ENCODE results near the gene ARHGAP4. TPM values are rescaled to one million over a fixed set of nuclear protein-coding genes. Genes with fewer than 3 reads are reported as not detected.
A peak's percentile ranks its signal among the peaks of the same experiment; 100 is the strongest.

Gene ARHGAP4
- total RNA-seq, 3 donors from 2014 or later: 96.7 to 128 (median 108) TPM

GRCh38 chrX:153920546-153920945 is 5.5 kb downstream of the ARHGAP4 start:
- DNase-seq (no peak), ATAC-seq (no peak)
- H3K9me3 Mint-ChIP-seq: no peaks in the 10 kb centered on the region
- no peaks in the 10 kb centered on the region for H3K36me3 Mint-ChIP-seq (ENCODE audit: insufficient read depth)
- no peak overlapping the region for H3K4me3 Mint-ChIP-seq
- H3K27me3 Mint-ChIP-seq (ENCODE audit: low read depth): no peaks in the 10 kb centered on the region
- peaks cover 27% of the 10 kb centered on the region for H3K4me1 Mint-ChIP-seq (ENCODE audit: low read depth)

- Mint-ChIP-seq H3K9me3 (no peaks in the 10 kb centered on the region), H3K4me1 (ENCODE audit: low read depth) (peaks cover 22% of the 10 kb centered on the region), H3K4me3 (no peak overlapping the region), H3K27me3 (ENCODE audit: low read depth) (no peaks in the 10 kb centered on the region), H3K36me3 (ENCODE audit: insufficient read depth) (no peaks in the 10 kb centered on the region)
- DNase-seq (no peak), ATAC-seq (no peak)
These were observed 6.8 kb downstream of the ARHGAP4 start for GRCh38 chrX:153919281-153919680.

- Mint-ChIP-seq H3K9me3 (no peaks in the 10 kb centered on the region), H3K4me1 (ENCODE audit: low read depth) (peaks cover 12% of the 10 kb centered on the region), H3K4me3 (no peak overlapping the region), H3K27me3 (ENCODE audit: low read depth) (no peaks in the 10 kb centered on the region), H3K36me3 (ENCODE audit: insufficient read depth) (peaks cover 2% of the 10 kb centered on the region)
- no peak for DNase-seq
- no peak for ATAC-seq
These were observed 8.2 kb downstream of the ARHGAP4 start for GRCh38 chrX:153917869-153918268.

DNA sequence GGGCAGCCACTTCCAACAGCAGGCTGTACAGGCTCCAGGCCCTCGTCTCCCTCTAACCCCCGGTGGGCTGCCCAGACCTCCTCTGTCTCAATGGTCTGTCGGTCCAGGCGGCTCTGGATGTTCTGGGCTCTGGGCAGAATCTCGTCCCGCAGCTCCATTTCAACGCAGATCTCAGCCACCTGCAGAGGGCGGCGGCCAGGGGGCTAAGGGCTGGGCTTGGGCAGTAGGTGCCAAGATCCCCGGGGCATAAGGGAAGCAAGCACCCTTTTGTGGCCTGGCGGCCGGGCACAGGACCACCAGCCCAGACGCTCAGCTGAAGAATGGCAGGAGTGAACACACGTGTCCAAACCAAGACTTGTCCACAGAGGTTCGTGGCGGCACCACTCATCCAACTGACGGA is 12.4 kb downstream of the ARHGAP4 start:
- Mint-ChIP-seq H3K9me3 (no peaks in the 10 kb centered on the region), H3K36me3 (ENCODE audit: insufficient read depth) (peaks cover 7% of the 10 kb centered on the region), H3K4me3 (no peak overlapping the region), H3K4me1 (ENCODE audit: low read depth) (peaks cover 5% of the 10 kb centered on the region), H3K27me3 (ENCODE audit: low read depth) (no peaks in the 10 kb centered on the region)
- DNase-seq: no peak
- no peak for ATAC-seq

- ATAC-seq: no peak
- no peaks in the 10 kb centered on the region for H3K27me3 Mint-ChIP-seq (ENCODE audit: low read depth)
These were observed 12.9 kb downstream of the ARHGAP4 start for GRCh38 chrX:153913211-153913610.

GRCh38 chrX:153911798-153912197 is 14.3 kb downstream of the ARHGAP4 start:
- Mint-ChIP-seq H3K4me1 (ENCODE audit: low read depth) (peaks cover 5% of the 10 kb centered on the region), H3K4me3 (no peak overlapping the region), H3K36me3 (ENCODE audit: insufficient read depth) (peaks cover 7% of the 10 kb centered on the region), H3K27me3 (ENCODE audit: low read depth) (no peaks in the 10 kb centered on the region), H3K9me3 (no peaks in the 10 kb centered on the region)
- DNase-seq (no peak), ATAC-seq (no peak)

More at GRCh38 chrX:153913211-153913610, 12.9 kb downstream of the ARHGAP4 start:
- no peak for DNase-seq
- Mint-ChIP-seq H3K9me3 (no peaks in the 10 kb centered on the region), H3K36me3 (ENCODE audit: insufficient read depth) (peaks cover 7% of the 10 kb centered on the region), H3K4me3 (no peak overlapping the region), H3K4me1 (ENCODE audit: low read depth) (peaks cover 5% of the 10 kb centered on the region)

GRCh38 chrX:153910446-153910845 is 15.6 kb downstream of the ARHGAP4 start:
- no peak for DNase-seq
- no peak for ATAC-seq
- Mint-ChIP-seq H3K36me3 (ENCODE audit: insufficient read depth) (peaks cover 7% of the 10 kb centered on the region), H3K27me3 (ENCODE audit: low read depth) (no peaks in the 10 kb centered on the region), H3K4me1 (ENCODE audit: low read depth) (peaks cover 10% of the 10 kb centered on the region), H3K4me3 (no peak overlapping the region), H3K9me3 (no peaks in the 10 kb centered on the region)

DNA sequence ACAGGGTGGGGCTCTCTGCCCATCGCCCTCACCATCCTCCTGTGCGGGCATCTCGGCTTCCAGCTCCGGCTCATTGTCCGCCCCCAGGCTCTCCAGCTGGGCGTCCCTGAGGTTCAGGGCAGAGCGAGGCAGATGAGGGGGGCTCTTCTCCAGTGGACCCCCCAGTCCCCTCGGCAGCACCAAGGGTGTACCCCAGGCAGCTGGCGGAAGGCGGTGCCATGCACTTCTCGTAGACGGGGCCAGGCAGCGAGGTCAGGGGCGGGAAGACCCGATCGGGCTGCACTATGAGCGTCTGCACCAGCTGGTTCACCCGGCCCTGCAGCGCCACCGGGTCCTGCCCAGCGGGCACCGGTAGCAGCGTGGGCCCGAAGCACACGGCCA is 16.1 kb downstream of the ARHGAP4 start:
- H3K9me3 Mint-ChIP-seq: no peaks in the 10 kb centered on the region
- no peaks in the 10 kb centered on the region for H3K27me3 Mint-ChIP-seq (ENCODE audit: low read depth)
- ATAC-seq: no peak
- peaks cover 10% of the 10 kb centered on the region for H3K4me1 Mint-ChIP-seq (ENCODE audit: low read depth)
- H3K36me3 Mint-ChIP-seq (ENCODE audit: insufficient read depth): peaks cover 7% of the 10 kb centered on the region
- DNase-seq: no peak
- H3K4me3 Mint-ChIP-seq: no peak overlapping the region

DNA sequence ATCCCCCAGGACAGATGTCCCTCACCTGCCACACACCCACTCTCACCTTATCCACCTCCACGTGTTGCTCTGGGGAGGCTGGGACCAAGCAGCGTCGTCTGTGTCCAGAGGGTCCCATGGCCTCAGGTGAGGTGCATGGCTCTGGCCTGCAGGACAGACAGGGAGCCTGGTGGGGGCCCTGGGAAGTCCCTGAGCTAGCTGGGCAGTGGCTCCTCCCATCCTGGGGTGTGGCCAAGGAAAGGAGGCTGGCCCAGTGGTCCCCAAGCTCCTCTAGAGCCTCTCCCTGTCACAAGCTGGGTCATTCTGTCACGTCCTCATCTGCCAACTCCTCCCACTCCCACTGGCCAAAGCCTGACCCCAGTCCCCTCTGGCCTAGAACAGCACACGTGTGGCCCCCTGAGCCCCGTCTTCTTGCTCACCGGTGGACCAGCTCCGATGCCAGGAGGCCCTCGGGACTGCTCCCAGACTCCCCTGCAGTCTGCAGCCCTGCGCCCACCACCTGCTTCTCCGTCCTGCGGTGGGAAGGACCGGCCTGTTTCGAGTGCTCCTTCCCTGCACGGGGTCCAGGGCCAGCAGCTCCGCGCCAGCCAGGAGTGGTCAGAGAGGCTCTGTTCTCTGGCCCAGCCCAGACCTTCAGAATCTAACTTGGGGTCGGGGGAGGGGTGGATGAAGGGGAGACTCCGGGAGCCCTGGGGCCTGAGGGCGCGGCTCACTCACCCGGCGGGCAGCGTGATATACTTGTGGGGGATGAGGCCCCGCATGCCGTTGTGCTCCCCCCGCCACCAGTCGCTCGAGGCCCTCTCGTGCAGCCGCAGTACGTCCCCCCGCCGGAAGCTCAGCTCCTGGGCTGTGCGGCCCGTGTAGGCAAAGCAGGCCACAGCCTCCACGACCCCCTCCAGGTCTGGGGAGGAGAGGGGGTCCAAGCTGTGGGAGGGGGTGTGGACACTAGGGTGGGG is 16.8 kb downstream of the ARHGAP4 start:
- no peak for ATAC-seq

GRCh38 chrX:153908219-153908860 is 17.7 kb downstream of the ARHGAP4 start:
- Mint-ChIP-seq H3K27me3 (ENCODE audit: low read depth) (no peaks in the 10 kb centered on the region), H3K4me1 (ENCODE audit: low read depth) (peaks cover 21% of the 10 kb centered on the region), H3K9me3 (no peaks in the 10 kb centered on the region), H3K4me3 (no peak overlapping the region), H3K36me3 (ENCODE audit: insufficient read depth) (peaks cover 5% of the 10 kb centered on the region)
- ATAC-seq (no peak), DNase-seq (no peak)

More for the DNA sequence above, 16.8 kb downstream of the ARHGAP4 start:
- no peak for DNase-seq
- H3K36me3 Mint-ChIP-seq (ENCODE audit: insufficient read depth): peaks cover 7% of the 10 kb centered on the region
- no peaks in the 10 kb centered on the region for H3K9me3 Mint-ChIP-seq
- no peak overlapping the region for H3K4me3 Mint-ChIP-seq
- no peaks in the 10 kb centered on the region for H3K27me3 Mint-ChIP-seq (ENCODE audit: low read depth)
- H3K4me1 Mint-ChIP-seq (ENCODE audit: low read depth): peaks cover 12% of the 10 kb centered on the region

DNA sequence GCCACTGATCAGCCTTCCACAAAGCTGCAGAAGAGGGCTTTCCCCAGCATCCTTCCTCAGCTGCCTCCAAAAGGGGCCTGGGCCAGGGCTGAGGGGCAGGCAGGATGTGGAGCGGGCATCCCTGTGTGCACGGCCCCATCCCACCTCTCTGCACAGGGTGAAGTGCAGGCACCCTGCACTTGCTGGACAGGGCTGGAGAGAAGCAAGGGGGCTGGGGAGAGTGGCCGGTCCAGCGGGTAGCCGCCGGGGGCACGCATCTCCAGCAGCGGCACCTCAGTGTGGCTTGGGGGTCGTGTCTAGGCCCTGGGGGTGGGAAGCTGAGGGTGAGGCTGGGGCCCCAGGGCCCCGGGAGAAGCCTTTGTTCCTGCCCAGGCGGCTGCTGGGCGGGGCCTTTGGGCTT is 18.6 kb downstream of the ARHGAP4 start:
- Mint-ChIP-seq H3K4me3 (no peak overlapping the region), H3K27me3 (ENCODE audit: low read depth) (no peaks in the 10 kb centered on the region), H3K9me3 (no peaks in the 10 kb centered on the region), H3K36me3 (ENCODE audit: insufficient read depth) (peaks cover 5% of the 10 kb centered on the region), H3K4me1 (ENCODE audit: low read depth) (peaks cover 28% of the 10 kb centered on the region)
- DNase-seq (no peak), ATAC-seq (no peak)

DNA sequence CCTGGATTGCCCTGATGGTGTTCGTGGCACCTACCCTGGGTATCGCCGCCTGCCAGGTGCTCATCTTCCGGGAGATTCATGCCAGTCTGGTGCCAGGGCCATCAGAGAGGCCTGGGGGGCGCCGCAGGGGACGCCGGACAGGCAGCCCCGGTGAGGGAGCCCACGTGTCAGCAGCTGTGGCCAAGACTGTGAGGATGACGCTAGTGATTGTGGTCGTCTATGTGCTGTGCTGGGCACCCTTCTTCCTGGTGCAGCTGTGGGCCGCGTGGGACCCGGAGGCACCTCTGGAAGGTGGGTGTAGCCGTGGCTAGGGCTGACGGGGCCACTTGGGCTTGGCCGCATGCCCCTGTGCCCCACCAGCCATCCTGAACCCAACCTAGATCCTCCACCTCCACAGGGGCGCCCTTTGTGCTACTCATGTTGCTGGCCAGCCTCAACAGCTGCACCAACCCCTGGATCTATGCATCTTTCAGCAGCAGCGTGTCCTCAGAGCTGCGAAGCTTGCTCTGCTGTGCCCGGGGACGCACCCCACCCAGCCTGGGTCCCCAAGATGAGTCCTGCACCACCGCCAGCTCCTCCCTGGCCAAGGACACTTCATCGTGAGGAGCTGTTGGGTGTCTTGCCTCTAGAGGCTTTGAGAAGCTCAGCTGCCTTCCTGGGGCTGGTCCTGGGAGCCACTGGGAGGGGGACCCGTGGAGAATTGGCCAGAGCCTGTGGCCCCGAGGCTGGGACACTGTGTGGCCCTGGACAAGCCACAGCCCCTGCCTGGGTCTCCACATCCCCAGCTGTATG is 19.7 kb downstream of the ARHGAP4 start:
- no peaks in the 10 kb centered on the region for H3K36me3 Mint-ChIP-seq (ENCODE audit: insufficient read depth)
- no peak for DNase-seq

DNA sequence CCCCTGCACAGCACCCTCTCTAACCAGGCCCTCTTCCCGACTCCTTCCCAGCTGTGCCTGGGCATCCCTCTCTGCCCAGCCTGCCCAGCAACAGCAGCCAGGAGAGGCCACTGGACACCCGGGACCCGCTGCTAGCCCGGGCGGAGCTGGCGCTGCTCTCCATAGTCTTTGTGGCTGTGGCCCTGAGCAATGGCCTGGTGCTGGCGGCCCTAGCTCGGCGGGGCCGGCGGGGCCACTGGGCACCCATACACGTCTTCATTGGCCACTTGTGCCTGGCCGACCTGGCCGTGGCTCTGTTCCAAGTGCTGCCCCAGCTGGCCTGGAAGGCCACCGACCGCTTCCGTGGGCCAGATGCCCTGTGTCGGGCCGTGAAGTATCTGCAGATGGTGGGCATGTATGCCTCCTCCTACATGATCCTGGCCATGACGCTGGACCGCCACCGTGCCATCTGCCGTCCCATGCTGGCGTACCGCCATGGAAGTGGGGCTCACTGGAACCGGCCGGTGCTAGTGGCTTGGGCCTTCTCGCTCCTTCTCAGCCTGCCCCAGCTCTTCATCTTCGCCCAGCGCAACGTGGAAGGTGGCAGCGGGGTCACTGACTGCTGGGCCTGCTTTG is 20.5 kb downstream of the ARHGAP4 start:
- ATAC-seq: no peak
- peaks cover 36% of the 10 kb centered on the region for H3K4me1 Mint-ChIP-seq (ENCODE audit: low read depth)
- no peak overlapping the region for H3K4me3 Mint-ChIP-seq
- H3K27me3 Mint-ChIP-seq (ENCODE audit: low read depth): no peaks in the 10 kb centered on the region
- H3K36me3 Mint-ChIP-seq (ENCODE audit: insufficient read depth): no peaks in the 10 kb centered on the region
- H3K9me3 Mint-ChIP-seq: no peaks in the 10 kb centered on the region
- DNase-seq: no peak

More for the DNA sequence above, 19.7 kb downstream of the ARHGAP4 start:
- no peaks in the 10 kb centered on the region for H3K9me3 Mint-ChIP-seq
- no peak overlapping the region for H3K4me3 Mint-ChIP-seq
- H3K4me1 Mint-ChIP-seq (ENCODE audit: low read depth): peaks cover 31% of the 10 kb centered on the region
- H3K27me3 Mint-ChIP-seq (ENCODE audit: low read depth): no peaks in the 10 kb centered on the region
- peak in 1 of 2 donors; percentile 33 for ATAC-seq
